ENCODE measurements around the gene SPG11. TPM values are rescaled to one million over a fixed set of nuclear protein-coding genes. Genes with fewer than 3 reads are reported as not detected.

Gene SPG11
- total RNA-seq, 1 experiment from 2014 or later: 38.3 TPM

- H3K9ac ChIP-seq (ENCODE audit: extremely low read depth, insufficient read length, low read length): no peak overlapping the region
Measured at GRCh38 chr15:44698641-44699040, 35.2 kb upstream of the SPG11 start.

More at GRCh38 chr15:44698641-44699040, 35.2 kb upstream of the SPG11 start:
- no peaks in the 10 kb centered on the region for H3K79me2 ChIP-seq (ENCODE audit: insufficient read depth, low read length)
- no peak overlapping the region for H2AFZ ChIP-seq (ENCODE audit: low read length)
- H3K4me2 ChIP-seq (ENCODE audit: insufficient read depth, insufficient read length, low read length): no peak overlapping the region
- H3K23ac ChIP-seq (ENCODE audit: insufficient read length, low read depth, low read length): no peak overlapping the region
- H4K20me1 ChIP-seq (ENCODE audit: control insufficient read depth, insufficient read depth, insufficient read length): no peaks in the 10 kb centered on the region
- no peaks in the 10 kb centered on the region for H3K36me3 Mint-ChIP-seq (ENCODE audit: insufficient read depth in 1 of 3, low read depth in 3 of 3)
- no peak for DNase-seq
- no peaks in the 10 kb centered on the region for H3K23me2 ChIP-seq (ENCODE audit: insufficient read length, low read depth, low read length, poor library complexity, severe bottlenecking)
- H3K9me3 Mint-ChIP-seq: peaks cover 13 to 19% of the 10 kb centered on the region in 2 experiments
- no peak overlapping the region for H2BK120ac ChIP-seq (ENCODE audit: low read depth, low read length, poor library complexity, severe bottlenecking)
- H2BK12ac ChIP-seq (ENCODE audit: insufficient read length, low read depth, low read length): no peak overlapping the region
- no peak overlapping the region for H4K91ac ChIP-seq (ENCODE audit: insufficient read length, low read depth, low read length)
- no peak for TF ChIP-seq CTCF (conservative IDR thresholded peaks at IDR 0.05)
- no peak overlapping the region for H3K27ac ChIP-seq (ENCODE audit: insufficient read length, low read depth, low read length)
- H3K56ac ChIP-seq (ENCODE audit: insufficient read length, low read depth, low read length): no peak overlapping the region
- no peak overlapping the region for H4K5ac ChIP-seq (ENCODE audit: insufficient read length, low read depth, low read length)
- no peak overlapping the region for H4K8ac ChIP-seq (replicated peaks; ENCODE audit: insufficient read length, low read depth, low read length)
- WGBS (ENCODE audit: extremely low coverage, insufficient read length, low lambda C conversion rate): no CpG with 5 or more reads among the region's 2 CpGs
- H3K4me3 Mint-ChIP-seq: no peak overlapping the region
- H3K27me3 ChIP-seq (ENCODE audit: insufficient read depth, low read length): no peaks in the 10 kb centered on the region
- H3K4me1 ChIP-seq (ENCODE audit: insufficient read depth, low read length): no peaks in the 10 kb centered on the region
- no peaks in the 10 kb centered on the region for H3K9me3 ChIP-seq (ENCODE audit: control insufficient read depth, low read depth, low read length)
- H3K18ac ChIP-seq (ENCODE audit: insufficient read length, low read depth, low read length): no peak overlapping the region
- no peak overlapping the region for H2BK20ac ChIP-seq (ENCODE audit: low read depth, low read length, poor library complexity, severe bottlenecking)
- peaks cover 6% of the 10 kb centered on the region for H3K27me3 Mint-ChIP-seq (ENCODE audit: low read depth)
- H3T11ph ChIP-seq (ENCODE audit: low read length): no peak overlapping the region
- no peak overlapping the region for H3K27ac Mint-ChIP-seq
- no peak overlapping the region for H3K14ac ChIP-seq (ENCODE audit: insufficient read depth, low read length)
- H2BK15ac ChIP-seq (ENCODE audit: low read depth, low read length): no peak overlapping the region
- no peaks in the 10 kb centered on the region for H3K79me1 ChIP-seq (ENCODE audit: insufficient read depth, low read depth, low read length, poor library complexity, severe bottlenecking)
- H3K4me1 Mint-ChIP-seq: peaks cover 0 to 5% of the 10 kb centered on the region in 2 experiments; a peak in 2 of 4 replicates
- no peak overlapping the region for H2BK5ac ChIP-seq (ENCODE audit: insufficient read length, low read length)
- no peak overlapping the region for H3K4ac ChIP-seq (ENCODE audit: low read depth, low read length)
- H2AK5ac ChIP-seq (ENCODE audit: insufficient read length, low read length): no peak overlapping the region
